Stimulated activated CD4-positive, alpha-beta T cell treated with anti-CD3 and anti-CD28 coated beads, Interleukin-2, amount 100 ng/mL, for 4 hours (primary cell): ENCODE measurements around the gene ARFGEF2.
"Not testable (repeated sequence)": the region's sequence is repeated elsewhere in the genome, so short reads cannot be mapped to it uniquely, and the experiment has no call there.

ENCODE experiments used
- DNase-seq: peaks from one replicate; pipeline ENCODE4 v3.0.0-alpha.2; 2020; ENCODE audit warnings: low read depth

ARFGEF2 gene

DNA sequence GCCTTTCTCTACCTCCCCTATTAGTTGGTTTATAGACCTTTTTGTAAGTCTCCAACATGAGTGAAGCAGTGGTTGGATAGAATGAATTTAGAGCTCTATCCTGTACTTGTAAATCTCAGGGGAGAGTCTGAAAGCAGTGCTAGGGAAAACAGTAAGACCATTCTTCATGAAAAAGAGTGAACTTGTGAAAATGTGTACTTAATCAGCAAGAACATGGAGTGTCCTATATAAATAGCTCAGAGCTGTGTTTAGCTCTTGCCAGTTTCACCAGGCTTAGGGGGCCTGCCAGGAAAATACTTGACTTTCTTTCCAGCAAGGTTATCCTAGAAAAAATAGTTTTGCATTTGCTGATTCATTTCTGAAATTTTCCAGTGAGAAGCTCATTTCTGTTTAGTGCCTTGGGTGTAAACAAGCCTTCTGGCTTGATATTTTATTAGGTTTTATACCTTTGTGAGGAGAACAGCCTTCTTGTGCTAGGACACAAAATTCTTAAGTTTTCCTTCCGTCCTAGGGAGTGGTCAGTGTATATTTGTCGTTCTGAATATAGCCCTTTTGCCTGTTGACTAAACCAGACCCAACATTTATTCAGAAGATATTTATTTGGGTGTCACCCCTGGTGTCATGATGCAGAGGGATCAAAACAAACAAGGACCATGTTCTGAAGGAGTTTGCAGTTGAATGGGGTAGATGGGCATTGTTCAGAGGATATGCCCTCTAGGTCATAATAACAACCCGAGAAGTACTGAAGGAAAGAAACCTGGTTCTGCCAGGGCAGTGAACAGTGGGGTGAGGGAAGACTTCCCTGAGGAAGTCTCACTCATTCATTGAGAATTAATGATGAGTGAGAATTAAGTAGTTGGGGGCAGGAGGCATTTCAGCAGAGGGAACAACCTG is 7.6 kb downstream of the ARFGEF2 start:
- no peak for DNase-seq

DNA sequence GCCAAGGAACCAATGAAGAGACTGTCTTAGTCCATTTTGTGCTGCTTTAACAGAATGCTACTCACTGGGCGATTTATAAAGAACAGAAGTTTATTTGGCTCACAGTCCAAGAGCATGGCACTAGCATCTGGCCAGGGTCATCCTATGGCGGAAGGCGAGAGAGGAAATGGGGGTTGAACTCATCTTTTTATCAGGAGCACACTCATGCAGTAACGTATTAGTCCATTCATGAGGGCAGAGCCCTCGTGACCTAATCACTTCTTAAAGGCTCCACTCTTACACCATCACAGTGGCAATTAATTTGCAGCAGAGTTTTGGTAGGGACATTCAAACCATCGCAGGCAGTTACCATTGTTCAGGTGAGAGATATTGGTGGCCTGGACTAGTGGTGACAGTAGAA is 8.5 kb downstream of the ARFGEF2 start:
- DNase-seq = no peak

DNA sequence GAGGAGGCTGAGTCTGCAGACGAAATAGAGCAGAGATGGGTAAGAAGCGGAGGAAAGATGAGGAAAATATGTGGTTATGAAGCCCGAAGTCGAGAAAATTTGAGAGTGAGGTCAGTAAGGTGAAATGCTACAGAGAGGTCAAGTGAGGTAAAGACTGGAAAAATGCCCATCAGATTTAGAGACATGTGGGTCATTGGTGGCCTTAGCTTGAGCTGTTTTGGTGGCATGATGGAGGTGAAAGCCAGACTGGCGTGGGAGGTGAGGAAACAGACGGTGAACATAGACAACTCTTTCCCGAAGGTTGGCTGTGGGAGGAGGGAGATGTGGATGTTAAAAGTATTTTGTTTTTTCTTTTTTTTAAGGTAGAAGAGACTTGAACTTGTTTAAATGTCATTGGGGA is 9.4 kb downstream of the ARFGEF2 start:
- DNase-seq = no peak

DNA sequence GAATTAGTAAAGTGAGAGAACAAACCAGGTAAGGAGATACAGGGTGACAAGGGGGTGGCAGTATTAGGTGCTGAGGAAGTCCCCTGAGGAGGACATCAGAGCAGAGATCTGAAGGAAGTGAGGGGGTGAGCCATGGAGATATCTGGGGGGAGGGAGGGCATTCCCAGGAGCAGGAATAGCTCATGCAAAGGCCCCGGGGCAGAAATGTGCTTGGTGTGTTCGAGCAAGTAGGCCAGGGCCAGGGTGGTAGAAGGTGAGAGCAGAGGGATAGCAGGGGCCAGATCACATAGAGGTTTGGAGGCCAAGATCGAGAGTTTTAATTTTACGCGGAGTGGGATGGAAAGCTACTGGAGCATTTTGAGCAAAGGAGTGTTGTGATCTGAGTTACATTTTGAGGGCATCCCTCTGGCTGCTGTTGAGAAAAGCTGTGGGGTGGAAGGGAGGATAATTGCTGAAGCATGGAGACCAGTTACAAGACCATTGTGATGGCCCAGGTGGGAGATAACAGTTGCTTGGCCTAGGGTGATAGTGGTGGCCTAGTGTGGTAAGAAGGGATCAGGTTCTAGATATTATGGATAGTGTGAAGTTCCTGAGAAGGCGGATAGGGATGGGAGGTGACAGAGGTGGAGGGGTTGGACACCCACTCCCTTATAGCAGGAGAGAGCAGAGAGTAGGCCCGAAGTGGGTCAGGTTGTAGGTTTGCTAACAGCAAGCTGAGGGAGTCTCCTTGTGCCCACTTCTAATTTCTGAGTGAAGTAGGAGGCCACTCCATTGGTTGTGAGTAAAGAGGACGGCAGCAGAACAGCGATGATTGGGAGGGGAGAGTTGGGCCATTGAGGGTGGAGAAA is 10.2 kb downstream of the ARFGEF2 start:
- no peak for DNase-seq

DNA sequence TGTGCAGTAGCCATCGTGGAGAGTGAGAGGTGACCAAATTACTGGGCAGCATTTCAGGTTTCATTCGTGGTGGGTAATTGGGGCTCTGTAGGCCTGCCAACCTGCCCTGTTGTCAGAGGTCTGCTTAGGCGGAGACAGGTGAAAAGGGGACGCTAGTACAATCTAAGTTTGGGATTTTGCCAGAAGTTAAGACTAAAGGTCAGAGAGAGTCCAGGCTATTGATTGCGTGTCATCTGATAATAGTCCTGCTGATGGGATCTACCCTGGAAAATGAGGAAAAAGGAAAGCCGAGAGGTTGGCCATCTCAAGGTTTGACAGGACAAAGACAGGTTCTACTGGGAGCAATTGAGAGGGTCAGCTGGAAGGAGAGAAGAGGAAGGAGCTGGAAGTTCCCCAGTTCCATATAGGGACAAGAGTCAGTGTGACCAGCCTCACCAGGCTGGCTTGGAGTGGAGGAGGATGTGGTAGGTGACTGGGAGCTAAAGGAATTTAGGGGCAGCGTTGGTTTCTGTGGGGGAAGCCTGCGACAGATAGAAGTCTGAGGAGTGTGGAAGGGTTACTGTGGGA is 10.9 kb downstream of the ARFGEF2 start:
- no peak for DNase-seq

DNA sequence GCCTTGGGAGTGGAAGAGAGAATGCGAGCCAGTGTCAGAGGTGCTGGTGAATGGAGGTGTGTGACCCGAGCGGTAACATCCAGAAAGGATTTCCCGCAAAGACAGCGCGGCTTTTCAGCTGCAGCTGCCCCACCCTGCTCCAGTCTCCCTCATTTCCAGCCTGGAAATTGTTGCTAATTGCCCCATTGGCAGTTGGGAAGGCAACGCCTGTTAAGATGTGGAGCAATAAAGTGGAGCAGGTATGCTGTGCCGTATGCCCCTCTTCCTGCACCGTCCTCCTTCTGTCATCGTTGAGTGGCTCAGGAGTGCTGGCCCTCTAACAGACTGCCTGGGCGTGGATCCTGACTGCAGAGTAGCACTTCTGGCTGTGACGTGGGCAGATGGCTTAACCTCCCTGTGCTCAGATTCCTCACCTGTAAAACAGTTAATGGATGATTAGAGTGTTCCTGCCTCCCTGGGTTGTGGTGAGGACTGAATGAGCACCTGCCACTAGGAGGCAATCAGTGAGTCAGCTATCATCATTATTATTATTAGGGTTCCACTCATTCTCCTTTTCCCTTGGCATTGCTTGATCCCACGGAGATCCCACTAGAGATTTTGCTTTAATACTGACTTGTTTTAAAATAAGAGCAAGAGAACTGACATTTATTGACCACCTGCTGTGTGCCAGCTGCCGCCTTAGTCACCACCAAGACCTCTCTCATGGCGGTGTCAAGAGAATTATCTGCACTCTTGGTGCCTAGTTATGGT is 11.7 kb downstream of the ARFGEF2 start:
- DNase-seq = no peak

DNA sequence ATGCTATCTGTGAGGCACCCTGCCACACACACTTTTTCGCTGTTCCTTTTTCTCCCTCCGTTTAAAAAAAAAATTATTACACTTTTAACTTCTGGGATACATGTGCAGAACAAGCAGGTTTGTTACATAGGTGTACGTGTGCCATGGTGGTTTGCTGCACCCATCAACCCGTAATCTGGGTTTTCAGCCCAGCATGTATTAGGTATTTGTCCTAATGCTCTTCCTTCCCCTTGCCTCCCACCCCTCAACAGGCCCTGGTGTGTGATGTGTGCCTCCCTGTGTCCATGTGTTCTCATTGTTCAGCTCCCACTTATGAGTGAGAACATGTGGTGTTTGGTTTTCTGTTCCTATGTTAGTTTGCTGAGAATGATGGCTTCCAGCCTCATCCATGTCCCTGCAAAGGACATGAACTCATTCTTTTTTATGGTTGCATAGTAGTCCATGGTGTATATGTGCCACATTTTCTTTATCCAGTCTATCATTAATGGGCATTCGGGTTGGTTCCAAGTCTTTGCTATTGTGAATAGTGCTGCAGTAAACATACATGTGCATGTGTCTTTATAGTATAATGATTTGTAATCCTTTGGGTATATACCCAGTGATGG is 12.9 kb downstream of the ARFGEF2 start:
- not testable (repeated sequence) for DNase-seq

DNA sequence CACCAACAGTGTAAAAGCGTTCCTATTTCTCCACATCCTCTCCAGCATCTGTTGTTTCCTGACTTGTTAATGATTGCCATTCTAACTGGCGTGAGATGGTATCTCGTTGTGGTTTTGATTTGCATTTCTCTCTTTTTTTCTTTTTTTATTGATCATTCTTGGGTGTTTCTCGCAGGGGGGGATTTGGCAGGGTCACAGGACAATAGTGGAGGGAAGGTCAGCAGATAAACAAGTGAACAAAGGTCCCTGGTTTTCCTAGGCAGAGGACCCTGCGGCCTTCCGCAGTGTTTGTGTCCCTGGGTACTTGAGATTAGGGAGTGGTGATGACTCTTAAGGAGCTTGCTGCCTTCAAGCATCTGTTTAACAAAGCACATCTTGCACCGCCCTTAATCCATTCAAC is 13.5 kb downstream of the ARFGEF2 start:
- DNase-seq = not testable (repeated sequence)

DNA sequence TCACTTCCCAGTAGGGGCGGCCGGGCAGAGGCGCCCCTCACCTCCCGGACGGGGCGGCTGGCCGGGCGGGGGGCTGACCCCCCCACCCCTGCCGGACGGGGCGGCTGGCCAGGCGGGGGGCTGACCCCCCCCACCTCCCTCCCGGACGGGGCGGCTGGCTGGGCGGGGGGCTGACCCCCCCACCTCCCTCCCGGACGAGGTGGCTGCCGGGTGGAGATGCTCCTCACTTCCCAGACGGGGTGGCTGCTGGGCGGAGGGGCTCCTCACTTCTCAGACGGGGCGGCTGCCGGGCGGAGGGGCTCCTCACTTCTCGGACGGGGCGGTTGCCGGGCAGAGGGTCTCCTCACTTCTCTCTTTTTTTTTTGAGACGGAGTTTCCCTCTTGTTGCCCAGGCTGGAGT is 14.7 kb downstream of the ARFGEF2 start:
- DNase-seq = not testable (repeated sequence)

DNA sequence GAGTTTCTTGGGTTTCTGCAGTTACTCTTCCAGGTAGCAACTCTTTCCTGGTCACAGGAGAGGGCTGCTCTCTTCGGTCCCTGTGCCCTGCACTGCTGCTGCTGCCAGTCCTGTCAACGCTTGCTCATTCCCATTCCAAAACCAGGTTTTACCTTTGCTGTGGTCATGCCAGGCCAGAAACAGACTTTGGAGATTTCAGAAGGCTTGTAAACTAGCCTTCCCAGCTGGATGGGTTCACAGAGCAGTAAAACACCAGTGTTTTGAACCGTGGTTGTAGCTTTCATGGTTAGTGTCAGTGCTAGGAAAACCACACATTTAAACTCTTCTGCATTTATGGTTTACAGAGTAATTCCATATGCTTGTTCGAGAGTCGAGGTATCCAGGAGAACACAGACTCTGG is 16.2 kb downstream of the ARFGEF2 start:
- no peak for DNase-seq

DNA sequence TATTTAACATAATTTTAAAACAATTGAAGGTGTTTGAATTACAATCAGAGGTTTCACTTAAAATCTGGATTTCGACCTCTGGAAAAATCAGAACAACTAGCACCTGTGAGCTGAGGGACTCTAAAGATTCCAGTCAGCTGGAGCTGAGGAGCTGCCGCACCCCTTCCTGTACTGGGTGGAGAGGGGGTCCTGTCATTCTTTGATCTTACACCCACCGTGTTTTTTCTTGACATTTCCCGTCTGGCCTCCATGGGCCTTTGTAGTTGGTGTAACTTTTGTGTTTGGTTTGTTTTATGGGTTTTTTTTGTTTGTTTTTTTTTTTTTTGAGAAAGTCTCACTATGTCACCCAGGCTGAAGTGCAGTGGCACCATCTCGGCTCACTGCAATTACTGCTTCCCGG is 17.2 kb downstream of the ARFGEF2 start:
- no peak for DNase-seq

DNA sequence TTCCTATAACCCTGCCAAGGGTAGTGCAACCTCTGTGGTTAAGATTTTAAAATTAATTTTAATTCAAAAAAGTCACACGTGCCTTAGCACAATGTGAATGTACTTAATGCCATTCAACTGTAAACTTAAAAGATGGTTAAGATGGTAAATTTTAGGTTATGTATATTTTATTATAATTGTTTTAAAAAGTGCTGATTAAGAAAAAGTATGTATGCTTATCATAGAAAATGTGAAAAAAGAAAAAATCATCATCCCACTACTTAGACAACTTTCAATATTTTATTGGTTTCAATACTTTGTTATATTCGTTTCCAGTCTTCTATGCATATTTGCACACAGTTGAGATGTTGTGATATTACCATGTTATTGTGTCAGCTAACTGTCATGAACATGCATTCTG is 18.7 kb downstream of the ARFGEF2 start:
- no peak for DNase-seq

DNA sequence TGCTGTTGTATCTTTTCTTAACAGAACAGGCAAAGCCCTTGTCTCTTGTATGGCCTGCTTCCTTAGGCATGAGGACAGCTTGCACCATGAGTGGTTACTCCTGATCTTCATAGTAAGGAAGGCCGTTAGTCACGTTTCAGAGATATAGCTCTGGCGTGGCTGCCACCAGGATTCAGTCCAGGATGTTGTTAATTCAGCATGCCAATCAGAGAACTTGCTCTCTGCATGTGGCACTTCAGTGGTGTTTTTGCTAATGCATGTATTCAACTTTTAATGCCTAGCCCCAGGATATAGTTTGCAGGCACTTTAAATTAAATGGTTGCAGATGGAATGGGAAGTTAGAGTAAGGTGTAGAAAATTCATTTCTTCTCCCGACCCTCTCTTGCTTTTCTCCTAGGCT is 20.0 kb downstream of the ARFGEF2 start:
- DNase-seq = no peak

DNA sequence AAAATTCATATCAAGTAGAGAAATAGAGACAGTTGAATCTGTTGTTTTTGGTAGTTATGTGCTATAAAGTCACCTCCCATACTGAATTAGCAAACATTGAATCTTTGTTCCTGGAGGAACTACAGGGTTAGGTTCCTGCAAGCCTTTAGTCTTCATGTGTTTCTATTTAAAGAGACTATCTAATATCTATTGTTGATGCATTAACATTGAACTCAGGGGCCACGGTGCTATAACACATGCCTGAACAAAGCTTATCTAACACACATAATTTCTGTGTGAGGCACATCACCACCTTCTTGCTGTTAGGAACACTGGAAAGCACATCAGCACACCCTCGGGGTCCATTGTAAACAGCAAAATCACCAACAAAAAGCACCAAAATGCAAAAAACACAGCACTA is 21.2 kb downstream of the ARFGEF2 start:
- DNase-seq = no peak

DNA sequence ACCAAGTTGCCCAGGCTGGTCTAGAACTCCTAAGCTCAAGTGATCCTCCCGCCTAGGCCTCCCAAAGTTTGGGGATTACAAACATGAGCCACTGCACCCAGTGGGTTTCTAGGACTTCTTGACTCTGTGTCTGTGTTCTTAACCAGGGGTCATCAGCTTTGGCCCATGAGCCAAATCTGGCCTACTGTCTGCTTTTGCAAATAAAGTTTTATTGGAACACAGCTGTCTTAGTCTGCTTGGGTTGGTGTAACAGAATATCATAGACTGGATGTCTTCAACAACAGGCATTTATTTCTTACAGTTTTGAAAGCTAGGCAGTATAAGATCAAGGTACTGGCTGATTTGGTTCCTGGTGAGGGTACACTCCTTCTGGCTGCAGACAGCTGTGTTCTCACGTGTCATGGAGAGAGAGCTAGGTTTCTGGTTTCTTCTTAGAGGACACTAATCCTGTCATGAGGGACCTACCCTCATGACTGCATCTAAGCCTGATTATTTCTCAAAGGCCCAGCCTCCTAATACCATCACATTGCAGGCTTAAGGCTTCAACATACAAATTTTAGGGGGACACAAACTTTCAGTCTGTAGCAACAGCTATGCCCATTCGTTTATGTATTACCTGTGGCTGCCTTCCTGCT is 23.3 kb downstream of the ARFGEF2 start:
- no peak for DNase-seq

DNA sequence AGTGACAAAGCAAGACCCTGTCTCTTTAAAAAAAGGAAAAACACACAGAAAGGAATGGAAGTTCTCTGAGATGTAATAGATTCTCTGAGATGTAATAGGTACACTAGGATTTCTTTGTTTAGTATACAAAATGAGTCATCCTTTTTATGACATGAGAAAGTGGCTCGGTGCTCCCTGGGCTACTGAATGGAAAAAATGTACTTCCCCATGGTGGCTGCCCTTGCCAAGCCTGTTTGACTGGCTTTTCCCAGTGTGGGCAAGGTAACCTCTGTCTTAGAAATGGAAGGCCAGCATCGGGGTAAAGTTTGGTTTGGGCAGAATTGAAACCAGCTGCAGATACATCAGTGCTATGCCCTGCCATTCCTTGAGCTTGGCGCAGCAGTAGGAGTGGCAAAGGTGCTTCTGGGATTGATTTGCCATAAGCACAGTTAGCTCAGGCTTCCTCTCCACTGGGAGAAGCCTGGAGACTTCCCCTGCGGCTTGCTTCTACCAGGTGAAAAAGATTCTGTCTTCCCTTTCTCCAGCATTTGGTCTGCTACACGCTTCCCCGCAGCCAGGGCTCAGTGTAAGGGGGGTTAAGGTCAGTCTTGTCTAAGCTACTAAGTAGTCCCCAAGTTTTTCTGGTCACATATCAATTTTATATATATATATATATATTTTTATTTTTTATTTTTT is 24.5 kb downstream of the ARFGEF2 start:
- no peak for DNase-seq

DNA sequence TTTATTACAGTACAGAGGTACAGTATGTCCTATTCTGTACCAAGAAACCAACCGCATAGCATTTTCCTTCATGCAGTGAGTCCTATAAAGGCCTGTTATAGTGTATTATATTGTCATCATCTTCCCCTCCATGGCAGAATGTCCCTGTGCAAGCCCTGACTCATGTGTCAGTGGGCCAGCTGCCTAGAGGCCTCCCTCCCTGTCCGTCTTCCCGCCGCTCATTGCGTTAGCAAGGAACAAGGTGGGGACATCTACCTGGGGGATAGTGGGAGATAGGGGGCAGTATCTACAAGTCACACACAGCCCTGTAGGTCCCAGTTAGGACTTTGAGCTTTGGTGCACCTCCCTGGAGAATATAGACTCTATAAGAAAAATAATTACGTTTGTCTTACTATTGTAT is 27.1 kb downstream of the ARFGEF2 start:
- no peak for DNase-seq

DNA sequence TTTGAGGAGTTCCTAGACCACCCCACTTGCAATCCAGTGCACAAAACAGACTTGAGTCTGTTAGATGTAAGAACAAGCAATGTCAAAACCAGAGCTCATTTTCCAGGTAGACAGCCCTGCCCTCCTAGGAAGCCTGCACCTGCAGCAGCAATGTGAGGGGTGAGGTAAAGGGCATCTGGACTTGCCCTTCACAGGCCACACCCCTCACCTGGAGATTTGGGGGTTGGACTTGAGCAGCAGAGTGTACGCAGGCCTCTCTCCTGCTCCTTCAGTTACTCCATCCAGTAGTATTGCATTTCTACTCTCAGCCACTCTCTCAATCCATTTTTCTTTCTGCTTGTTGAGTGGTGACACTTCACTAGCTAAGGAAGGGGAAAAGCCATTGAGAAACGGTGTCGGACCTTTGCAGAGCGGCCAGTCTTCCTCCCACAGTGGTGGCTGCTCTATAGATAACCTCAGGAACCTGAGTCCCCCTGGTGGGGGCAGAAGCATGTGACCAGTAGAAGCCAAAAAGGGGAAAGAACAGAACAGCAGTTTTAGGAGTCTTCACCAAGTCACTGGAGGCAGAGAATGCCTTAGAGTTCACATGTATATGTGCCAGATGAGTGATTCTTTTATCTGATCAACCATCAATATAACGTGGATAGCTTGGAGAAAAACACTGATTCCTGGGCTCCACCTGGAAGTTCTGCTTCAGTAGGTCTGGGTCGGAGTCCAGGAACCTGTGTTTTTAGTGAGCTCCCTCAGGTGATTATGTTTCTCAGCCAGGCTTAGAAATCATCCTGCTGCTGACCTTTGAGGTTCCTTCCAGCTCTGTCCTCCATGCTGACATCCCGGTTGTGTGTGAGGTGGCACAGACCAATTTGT is 28.0 kb downstream of the ARFGEF2 start:
- DNase-seq = no peak

DNA sequence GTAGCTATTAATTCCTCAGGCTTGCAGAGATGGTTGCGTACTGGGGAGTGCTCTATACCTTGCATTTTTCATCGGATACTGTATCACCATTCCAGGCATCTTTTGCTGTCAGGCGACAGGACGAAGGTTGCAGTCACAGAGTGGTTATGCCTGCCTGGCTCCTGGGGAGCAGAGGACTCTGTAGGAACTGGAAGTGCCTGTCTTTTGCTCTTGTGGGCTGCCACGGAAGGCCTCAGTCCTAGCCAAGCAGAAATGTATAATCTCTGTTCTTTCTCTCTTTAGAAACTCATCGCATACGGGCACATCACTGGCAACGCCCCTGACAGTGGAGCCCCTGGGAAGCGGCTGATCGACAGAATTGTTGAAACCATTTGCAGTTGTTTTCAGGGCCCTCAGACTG is 29.5 kb downstream of the ARFGEF2 start:
- no peak for DNase-seq

DNA sequence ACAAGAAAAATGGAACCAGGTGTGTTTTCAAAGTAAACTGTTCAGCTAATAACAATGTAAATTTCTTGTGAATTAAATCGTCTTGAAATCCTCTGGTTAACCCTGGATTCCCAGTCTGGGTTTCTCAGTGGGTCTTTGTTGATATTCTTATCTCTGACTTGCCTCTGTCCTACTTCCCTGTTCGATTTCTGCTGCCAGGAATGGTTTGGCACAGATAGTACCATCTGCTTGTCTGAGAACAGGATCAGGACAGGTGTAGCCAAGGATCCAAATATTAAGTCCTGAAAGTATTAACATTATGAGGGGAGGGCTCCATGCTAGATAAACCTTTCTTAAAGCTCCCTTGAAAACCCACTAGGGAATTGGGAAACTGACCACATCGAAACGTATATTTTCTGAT is 30.1 kb downstream of the ARFGEF2 start:
- DNase-seq = no peak
